ENCODE measurements around the gene VEGFB. TPM values are rescaled to one million over a fixed set of nuclear protein-coding genes. Genes with fewer than 3 reads are reported as not detected.

Gene VEGFB
- total RNA-seq, 1 experiment from 2014 or later, result 47.5 TPM

DNA sequence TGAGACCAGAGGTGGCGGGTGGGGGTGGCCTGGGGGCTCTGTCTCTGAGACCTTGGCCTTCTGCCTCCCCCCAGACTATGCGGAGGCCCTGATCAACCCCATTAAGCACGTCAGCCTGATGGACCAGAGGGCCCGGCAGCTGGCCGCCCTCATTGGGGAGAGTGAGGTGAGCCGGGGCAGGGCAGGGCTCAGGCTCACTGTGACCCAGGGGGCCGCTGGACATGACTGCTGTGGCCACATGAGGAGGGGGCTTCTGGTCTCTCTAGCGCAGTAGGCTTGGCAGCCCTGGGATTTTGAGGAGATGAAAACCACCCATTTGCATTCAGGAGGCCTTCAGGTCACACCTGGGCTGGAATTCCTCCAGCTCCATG lies 29.5 kb downstream of the VEGFB start:
- intact Hi-C loops (cut with micrococcal nuclease), result no loop called here
- POLR2A ChIA-PET, result no interaction called here
- H3K36me3 ChIP-seq (ENCODE audit: control insufficient read depth in 1 of 2, insufficient read depth in 2 of 2, low read length in 2 of 2), result peaks cover 15 to 46% of the 10 kb centered on the region in 2 experiments; a peak in 3 of 4 replicates
- no TSS peak for BruUV-seq (replicated peaks)
- no peak overlapping the region for H3K9ac ChIP-seq (ENCODE audit: low read length)
- no peak overlapping the region for H3K27ac ChIP-seq (ENCODE audit: low read depth, low read length)
- H3K4me2 ChIP-seq (ENCODE audit: low read length), result no peak overlapping the region
- DNase-seq (ENCODE audit: low read depth, low spot score), result no peak
- H3K27me3 ChIP-seq (ENCODE audit: insufficient read depth, low read length), result no peaks in the 10 kb centered on the region
- peaks cover 13 to 14% of the 10 kb centered on the region in 2 experiments; a peak in 3 of 4 replicates for H3K4me1 ChIP-seq (ENCODE audit: control insufficient read depth in 1 of 2, insufficient read depth in 2 of 2, low read length in 2 of 2)
- no peaks in the 10 kb centered on the region for H4K20me1 ChIP-seq (ENCODE audit: insufficient read depth)
- peaks cover 2% of the 10 kb centered on the region; the same call in 1 of the 2 replicates for H3K79me2 ChIP-seq (ENCODE audit: insufficient read depth, low read length)
- RAD21 ChIA-PET (ENCODE audit: low non-redundant PET in 1 of 2, low total read pairs in 2 of 2, uncharacterized antibody in 2 of 2, unreplicated experiment in 2 of 2), result no interaction called here
- H2AFZ ChIP-seq (ENCODE audit: low read depth, low read length, poor library complexity, severe bottlenecking), result no peak overlapping the region
- no peak for ATAC-seq
- H3K9me3 ChIP-seq (ENCODE audit: control insufficient read depth in 1 of 2, insufficient read depth in 1 of 2, low read depth in 1 of 2, low read length in 2 of 2), result no peaks in the 10 kb centered on the region
- CTCF ChIA-PET, result interaction anchor here (1.4 kb wide), 1 partner anchor 14 kb away, joined by 4 read pairs; no protein-coding TSS in a partner anchor
- TF ChIP-seq SRF (IDR thresholded peaks at IDR 0.05; ENCODE audit: low read depth) (no peak), CEBPB (IDR thresholded peaks at IDR 0.05; ENCODE audit: low read depth) (no peak), ZBTB33 (IDR thresholded peaks at IDR 0.05; ENCODE audit: extremely low read depth, insufficient replicate concordance, low read length) (no peak), CBX3 (IDR thresholded peaks at IDR 0.05; ENCODE audit: low read depth) (no peak), TCF7L2 (IDR thresholded peaks at IDR 0.05; ENCODE audit: borderline replicate concordance, extremely low read depth, insufficient read depth, insufficient read length) (no peak), ZFX (IDR thresholded peaks at IDR 0.05) (no peak), ELF1 (IDR thresholded peaks at IDR 0.05; ENCODE audit: borderline replicate concordance, low read depth) (no peak), RAD21 (IDR thresholded peaks at IDR 0.05; ENCODE audit: low read depth) (no peak)
- TF ChIP-seq, protein P1, sequence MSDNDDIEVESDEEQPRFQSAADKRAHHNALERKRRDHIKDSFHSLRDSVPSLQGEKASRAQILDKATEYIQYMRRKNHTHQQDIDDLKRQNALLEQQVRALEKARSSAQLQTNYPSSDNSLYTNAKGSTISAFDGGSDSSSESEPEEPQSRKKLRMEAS (IDR thresholded peaks at IDR 0.05), result no peak
- TF ChIP-seq, protein P2, sequence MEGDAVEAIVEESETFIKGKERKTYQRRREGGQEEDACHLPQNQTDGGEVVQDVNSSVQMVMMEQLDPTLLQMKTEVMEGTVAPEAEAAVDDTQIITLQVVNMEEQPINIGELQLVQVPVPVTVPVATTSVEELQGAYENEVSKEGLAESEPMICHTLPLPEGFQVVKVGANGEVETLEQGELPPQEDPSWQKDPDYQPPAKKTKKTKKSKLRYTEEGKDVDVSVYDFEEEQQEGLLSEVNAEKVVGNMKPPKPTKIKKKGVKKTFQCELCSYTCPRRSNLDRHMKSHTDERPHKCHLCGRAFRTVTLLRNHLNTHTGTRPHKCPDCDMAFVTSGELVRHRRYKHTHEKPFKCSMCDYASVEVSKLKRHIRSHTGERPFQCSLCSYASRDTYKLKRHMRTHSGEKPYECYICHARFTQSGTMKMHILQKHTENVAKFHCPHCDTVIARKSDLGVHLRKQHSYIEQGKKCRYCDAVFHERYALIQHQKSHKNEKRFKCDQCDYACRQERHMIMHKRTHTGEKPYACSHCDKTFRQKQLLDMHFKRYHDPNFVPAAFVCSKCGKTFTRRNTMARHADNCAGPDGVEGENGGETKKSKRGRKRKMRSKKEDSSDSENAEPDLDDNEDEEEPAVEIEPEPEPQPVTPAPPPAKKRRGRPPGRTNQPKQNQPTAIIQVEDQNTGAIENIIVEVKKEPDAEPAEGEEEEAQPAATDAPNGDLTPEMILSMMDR (IDR thresholded peaks at IDR 0.05 in 2 of 3, conservative IDR thresholded peaks at IDR 0.05 in 1 of 3; ENCODE audit: borderline replicate concordance in 1 of 3, insufficient read depth in 1 of 3, low read depth in 2 of 3, low read length in 2 of 3), result no peak
- H3K4me3 ChIP-seq (replicated peaks in 1 of 2; ENCODE audit: low read depth in 1 of 2, low read length in 2 of 2), result no peak overlapping the region
- H3K9me2 ChIP-seq (ENCODE audit: insufficient read depth), result no peaks in the 10 kb centered on the region
